Measurements from ENCODE around the gene POM121L2. TPM values are rescaled to one million over a fixed set of nuclear protein-coding genes. Genes with fewer than 3 reads are reported as not detected.

POM121L2 gene
- total and polyA plus RNA-seq, 9 of the 15 experiments (the other 6 are each of a cell fraction or from before 2014, with no cell fraction given) = 0.23 to 0.45 TPM; not detected in 7

DNA sequence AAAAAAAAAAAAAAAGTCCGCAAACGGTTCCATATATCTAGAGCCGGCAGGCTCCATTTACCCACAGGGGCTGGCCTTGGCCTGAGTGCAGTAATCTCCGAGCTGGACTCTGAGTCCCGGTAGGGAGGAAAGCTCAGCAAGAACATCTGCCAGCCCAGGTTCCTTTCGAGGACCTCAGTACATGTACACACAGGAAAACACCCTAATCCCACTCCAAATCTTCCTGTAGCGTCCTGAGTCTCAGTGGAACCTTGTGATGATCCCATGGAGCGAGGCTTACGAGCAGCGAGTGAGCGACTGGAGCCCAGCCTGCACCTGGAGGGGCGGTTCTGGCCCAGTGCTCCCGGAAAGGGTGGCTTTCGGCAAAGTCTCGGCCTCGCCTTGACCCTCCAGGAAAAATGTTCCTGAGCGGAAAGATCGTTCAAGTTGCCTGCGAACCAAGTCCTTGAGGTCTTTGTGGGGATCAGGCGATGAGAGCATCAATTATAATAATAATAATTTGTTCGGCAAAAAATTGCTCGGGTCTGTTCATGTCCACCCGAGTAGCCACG is 32.5 kb downstream of the POM121L2 start (continued):
- no peak for TF ChIP-seq ATF6 (CRISPR knock-in tag; IDR thresholded peaks at IDR 0.05)
- TF ChIP-seq, protein P1, sequence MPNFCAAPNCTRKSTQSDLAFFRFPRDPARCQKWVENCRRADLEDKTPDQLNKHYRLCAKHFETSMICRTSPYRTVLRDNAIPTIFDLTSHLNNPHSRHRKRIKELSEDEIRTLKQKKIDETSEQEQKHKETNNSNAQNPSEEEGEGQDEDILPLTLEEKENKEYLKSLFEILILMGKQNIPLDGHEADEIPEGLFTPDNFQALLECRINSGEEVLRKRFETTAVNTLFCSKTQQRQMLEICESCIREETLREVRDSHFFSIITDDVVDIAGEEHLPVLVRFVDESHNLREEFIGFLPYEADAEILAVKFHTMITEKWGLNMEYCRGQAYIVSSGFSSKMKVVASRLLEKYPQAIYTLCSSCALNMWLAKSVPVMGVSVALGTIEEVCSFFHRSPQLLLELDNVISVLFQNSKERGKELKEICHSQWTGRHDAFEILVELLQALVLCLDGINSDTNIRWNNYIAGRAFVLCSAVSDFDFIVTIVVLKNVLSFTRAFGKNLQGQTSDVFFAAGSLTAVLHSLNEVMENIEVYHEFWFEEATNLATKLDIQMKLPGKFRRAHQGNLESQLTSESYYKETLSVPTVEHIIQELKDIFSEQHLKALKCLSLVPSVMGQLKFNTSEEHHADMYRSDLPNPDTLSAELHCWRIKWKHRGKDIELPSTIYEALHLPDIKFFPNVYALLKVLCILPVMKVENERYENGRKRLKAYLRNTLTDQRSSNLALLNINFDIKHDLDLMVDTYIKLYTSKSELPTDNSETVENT (CRISPR knock-in tag; IDR thresholded peaks at IDR 0.05) = no peak
- TF ChIP-seq ZNF764 (CRISPR knock-in tag; IDR thresholded peaks at IDR 0.05; ENCODE audit: low read depth) = no peak
- TF ChIP-seq RUNX1 (IDR thresholded peaks at IDR 0.05; ENCODE audit: low read depth) = no peak
- TF ChIP-seq BDP1 (IDR thresholded peaks at IDR 0.05; ENCODE audit: insufficient read depth, insufficient read length) = no peak
- no peak for TF ChIP-seq ZFP30 (CRISPR knock-in tag; IDR thresholded peaks at IDR 0.05; ENCODE audit: borderline replicate concordance)
- TF ChIP-seq LCOR (CRISPR knock-in tag; IDR thresholded peaks at IDR 0.05) = no peak
- TF ChIP-seq PRMT5 (CRISPR knock-in tag; IDR thresholded peaks at IDR 0.05) = no peak
- no peak for TF ChIP-seq ZNF253 (CRISPR knock-in tag; conservative IDR thresholded peaks at IDR 0.05)
- no peak for TF ChIP-seq ZNF324 (CRISPR knock-in tag; IDR thresholded peaks at IDR 0.05)
- TF ChIP-seq, protein P2, sequence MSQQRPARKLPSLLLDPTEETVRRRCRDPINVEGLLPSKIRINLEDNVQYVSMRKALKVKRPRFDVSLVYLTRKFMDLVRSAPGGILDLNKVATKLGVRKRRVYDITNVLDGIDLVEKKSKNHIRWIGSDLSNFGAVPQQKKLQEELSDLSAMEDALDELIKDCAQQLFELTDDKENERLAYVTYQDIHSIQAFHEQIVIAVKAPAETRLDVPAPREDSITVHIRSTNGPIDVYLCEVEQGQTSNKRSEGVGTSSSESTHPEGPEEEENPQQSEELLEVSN (IDR thresholded peaks at IDR 0.05; ENCODE audit: borderline replicate concordance in 1 of 2, extremely low read depth in 1 of 2, insufficient read depth in 1 of 2, insufficient read length in 1 of 2, low read depth in 1 of 2, low read length in 1 of 2, poor library complexity in 1 of 2, severe bottlenecking in 1 of 2) = peak in 1 of 2 experiments; percentile 32
- TF ChIP-seq TOE1 (IDR thresholded peaks at IDR 0.05; ENCODE audit: borderline replicate concordance) = peak; percentile 14; the same call in 1 of the 2 replicates
- no peak for TF ChIP-seq TOE1 (CRISPR knock-in tag; IDR thresholded peaks at IDR 0.05; ENCODE audit: borderline replicate concordance, low read depth)
- TF ChIP-seq ZNF197 (CRISPR knock-in tag; IDR thresholded peaks at IDR 0.05; ENCODE audit: low read depth) = no peak
- TF ChIP-seq NFIX (CRISPR knock-in tag; IDR thresholded peaks at IDR 0.05; ENCODE audit: low read depth) = no peak
- TF ChIP-seq ZNF217 (CRISPR knock-in tag; IDR thresholded peaks at IDR 0.05) = no peak
- no peak for TF ChIP-seq FOXP4 (CRISPR knock-in tag; IDR thresholded peaks at IDR 0.05; ENCODE audit: borderline replicate concordance)
